HepG2 (cell line): Measurements from ENCODE around the gene RNF13. TPM values are rescaled to one million over a fixed set of nuclear protein-coding genes. Genes with fewer than 3 reads are reported as not detected.
A peak's percentile ranks its signal among the peaks of the same experiment; 100 is the strongest.

Source experiments
- ATAC-seq: fragments of 200-7000 bp; cut with Tn5 transposase; 3 replicates; pipeline ENCODE4 v1.9.1; 2020; ENCODE audit warnings: mild to moderate bottlenecking, moderate library complexity
- BruUV-seq: library from RNA; stranded (reverse); fragments of 400-500 nt; replicated peaks from 2 replicates; lab custom pipeline; 2021; lab: Mats Ljungman, UMichigan
- CTCF ChIA-PET: fragments of 300-600 bp; formaldehyde crosslinking; extraction: SDS; loops from one replicate; lab custom pipeline; 2021; ENCODE audit warnings: low total read pairs, inconsistent platforms, low intra/inter-chr PET ratio; lab: Yijun Ruan, JAX
- POLR2A ChIA-PET: fragments of 350-600 bp; sonication (Branson Sonifier 250); formaldehyde crosslinking; loops from one replicate; lab custom pipeline; 2020; ENCODE audit warnings: antibody characterized with exemption, inconsistent platforms; lab: Yijun Ruan, JAX
- DNase-seq: peaks from one replicate; pipeline ENCODE4 v3.0.0-alpha.2; 2015; ENCODE audit warnings: low spot score
- FAIRE-seq: peaks from 3 replicates; lab custom pipeline; 2011; peaks lifted over from hg19 to GRCh38; lab: Jason Lieb, UNC
- H2AFZ ChIP-seq: one replicate; pipeline ENCODE4 v1.6.1; 2011; ENCODE audit warnings: low read length, inconsistent platforms
- H3K27ac ChIP-seq: fragments of 300-600 bp; 3 replicates; pipeline ENCODE4 v1.8.0; 2011; ENCODE audit warnings: mixed run types, mild to moderate bottlenecking, mixed read lengths, low read length, inconsistent platforms; ENCODE audit not compliant: insufficient read depth; ENCODE audit errors: extremely low read length
- H3K27me3 ChIP-seq, 2 experiments: fragments of 200-600 bp in 1 of 2; 2 replicates in 1 of 2; 3 replicates in 1 of 2; pipeline versions ENCODE4 v1.6.0 to v1.8.0; 2011; ENCODE audit warnings: low read length in 2 of 2, mild to moderate bottlenecking in 2 of 2, moderate library complexity in 2 of 2, inconsistent platforms in 1 of 2; ENCODE audit not compliant: insufficient read depth in 2 of 2, control insufficient read depth in 1 of 2
- H3K36me3 ChIP-seq, 2 experiments: fragments of 200-600 bp in 1 of 2; replicated peaks in 1 of 2; 2 replicates in 1 of 2; 3 replicates in 1 of 2; pipeline versions ENCODE4 v1.5.1 to v1.8.0; 2011; ENCODE audit warnings: low read length in 2 of 2, inconsistent platforms in 1 of 2; ENCODE audit not compliant: insufficient read depth in 2 of 2, control insufficient read depth in 1 of 2
- H3K4me1 ChIP-seq: 2 replicates; pipeline ENCODE4 v1.5.1; 2012; ENCODE audit warnings: low read length, inconsistent platforms; ENCODE audit not compliant: insufficient read depth
- H3K4me2 ChIP-seq: 2 replicates; pipeline ENCODE4 v1.6.0; 2011; ENCODE audit warnings: low read depth, low read length, inconsistent platforms
- H3K4me3 ChIP-seq, 3 experiments: fragments of 200-600 bp in 1 of 3; sonication (generic), shearing (Covaris generic) in 1 of 3; replicated peaks in 1 of 3; 2 replicates each; pipeline ENCODE4 v1.5.1; 2011 to 2016; ENCODE audit warnings: low read length in 3 of 3, inconsistent platforms in 2 of 3, low read depth in 2 of 3, mild to moderate bottlenecking in 2 of 3, control low read depth in 1 of 3, mixed read lengths in 1 of 3; ENCODE audit not compliant: insufficient read depth in 1 of 3
- H3K79me2 ChIP-seq: one replicate; pipeline ENCODE4 v1.6.1; 2011; ENCODE audit warnings: low read length, inconsistent platforms; ENCODE audit not compliant: insufficient read depth
- H3K9ac ChIP-seq: 2 replicates; pipeline ENCODE4 v1.6.0; 2011; ENCODE audit warnings: mild to moderate bottlenecking, low read depth, low read length, inconsistent platforms; ENCODE audit not compliant: insufficient read depth
- H3K9me3 ChIP-seq: 2 replicates; pipeline ENCODE4 v1.5.1; 2012; ENCODE audit warnings: mild to moderate bottlenecking, low read length
- H4K20me1 ChIP-seq: 2 replicates; pipeline ENCODE4 v1.6.0; 2011; ENCODE audit warnings: inconsistent platforms, mild to moderate bottlenecking, low read length, moderate library complexity; ENCODE audit not compliant: insufficient read depth
- RBM39 ChIP-seq: fragments of 200-400 bp; formaldehyde crosslinking; IDR thresholded peaks from one replicate; pipeline ENCODE4 v1.6.1; 2018; ENCODE audit warnings: antibody characterized with exemption, mild to moderate bottlenecking, low read depth, low read length; ENCODE audit not compliant: poor library complexity, severe bottlenecking
- RORA ChIP-seq: sonication (generic); formaldehyde crosslinking; IDR thresholded peaks from 2 replicates; pipeline ENCODE4 v1.5.0; 2020; ENCODE audit warnings: mild to moderate bottlenecking, missing genetic modification reagents, moderate library complexity
- SAFB2 ChIP-seq: sonication (generic); formaldehyde crosslinking; IDR thresholded peaks from 2 replicates; pipeline ENCODE4 v1.5.1; 2020; ENCODE audit warnings: missing genetic modification reagents, low read depth, mild to moderate bottlenecking, borderline replicate concordance
- STAG1 ChIP-seq: sonication (generic); formaldehyde crosslinking; IDR thresholded peaks from 2 replicates; pipeline ENCODE4 v1.4.0; 2020; ENCODE audit warnings: missing genetic modification reagents
- ZNF274 ChIP-seq: sonication (generic); formaldehyde crosslinking; IDR thresholded peaks from 2 replicates; pipeline ENCODE4 v1.5.1; 2020; ENCODE audit warnings: mild to moderate bottlenecking, missing genetic modification reagents
- WGBS: methylation state at CpG from one replicate; pipeline ENCODE4 v1.1.6; 2017; ENCODE audit warnings: low lambda C conversion rate; 5-methylcytosine and 5-hydroxymethylcytosine counted together
- in situ Hi-C: cut with HindIII; loops from 2 replicates; pipeline ENCODE4 v1.10.0; 2017; ENCODE audit warnings: low pct_unique_long_range_greater_than_20kb; ENCODE audit not compliant: extremely low pct_ligation_motif_present
- intact Hi-C: fragments of 100-400 bp; cut with micrococcal nuclease; formaldehyde crosslinking; loops from one replicate; pipeline ENCODE4 v1.10.0; 2022; ENCODE audit not compliant: unreplicated experiment
- polyA plus RNA-seq, 8 experiments: library from polyadenylated mRNA; depleted of rRNA in 3 of 8; stranded (reverse) in 7 of 8; unstranded in 1 of 8; fragments of >200 nt; fragmentation: Illumina TruSeq in 4 of 8; extraction: Trizol in 4 of 8; gene quantifications; 2 replicates each; pipeline versions ENCODE4 v1.2.1 to v1.2.3, GENCODE V29; 2011 to 2016; ENCODE audit warnings: low read depth in 4 of 8, missing spikeins in 1 of 8, mixed read lengths in 1 of 8; ENCODE audit not compliant: insufficient read depth in 1 of 8
- total RNA-seq, 5 experiments: library from RNA; depleted of rRNA; stranded (reverse); fragments of >200 nt; fragmentation: Illumina TruSeq; extraction: Trizol; gene quantifications; 2 replicates each; pipeline ENCODE4 v1.2.3, GENCODE V29; 2016; ENCODE audit warnings: low read depth in 1 of 5
- TF ChIP-seq, protein P1 (sequence below): sonication (generic); formaldehyde crosslinking; IDR thresholded peaks from 2 replicates; pipeline ENCODE4 v1.4.0; 2020; ENCODE audit warnings: mild to moderate bottlenecking, missing genetic modification reagents
- TF ChIP-seq, protein P2 (sequence below): sonication (generic); formaldehyde crosslinking; IDR thresholded peaks from 2 replicates; pipeline ENCODE4 v1.5.0; 2020; ENCODE audit warnings: mild to moderate bottlenecking, missing genetic modification reagents
- TF ChIP-seq, protein P3 (sequence below): IDR thresholded peaks from 2 replicates; pipeline ENCODE4 v1.4.0; 2020; ENCODE audit warnings: mild to moderate bottlenecking, missing genetic modification reagents

Gene RNF13
- total and polyA plus RNA-seq, 2 of the 13 experiments (the other 11 are each of a cell fraction or from before 2014, with no cell fraction given): 39.8 to 46.0 TPM

DNA sequence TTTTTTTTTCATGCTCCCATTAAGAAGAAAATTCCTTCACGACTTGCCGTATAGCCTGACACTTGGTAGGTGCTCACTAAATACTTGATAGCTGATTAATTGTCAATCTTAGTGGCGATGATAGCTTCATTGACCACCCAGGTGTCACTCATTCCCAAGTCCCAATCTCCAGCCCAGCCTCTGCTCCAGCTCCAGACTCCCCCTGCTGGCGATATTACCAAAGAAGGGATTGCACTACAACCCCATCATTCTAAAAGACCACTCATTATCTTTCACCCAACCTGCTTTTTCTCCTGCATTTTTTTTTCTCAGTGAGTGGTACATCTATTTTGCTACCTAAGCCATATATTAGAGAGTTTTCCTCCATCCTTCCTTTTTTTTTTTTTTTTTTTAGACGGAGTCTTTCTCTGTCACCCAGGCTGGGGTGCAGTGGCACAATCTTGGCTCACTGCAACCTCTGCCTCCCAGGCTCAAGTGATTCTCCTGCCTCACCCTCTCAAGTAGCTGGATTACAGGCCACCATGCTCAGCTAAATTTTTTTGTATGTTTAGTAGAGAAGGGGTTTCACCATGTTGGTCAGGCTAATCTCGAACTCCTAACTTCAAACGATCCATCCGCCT, 41.3 kb upstream of the RNF13 start (continued):
- TF ChIP-seq, protein P1, sequence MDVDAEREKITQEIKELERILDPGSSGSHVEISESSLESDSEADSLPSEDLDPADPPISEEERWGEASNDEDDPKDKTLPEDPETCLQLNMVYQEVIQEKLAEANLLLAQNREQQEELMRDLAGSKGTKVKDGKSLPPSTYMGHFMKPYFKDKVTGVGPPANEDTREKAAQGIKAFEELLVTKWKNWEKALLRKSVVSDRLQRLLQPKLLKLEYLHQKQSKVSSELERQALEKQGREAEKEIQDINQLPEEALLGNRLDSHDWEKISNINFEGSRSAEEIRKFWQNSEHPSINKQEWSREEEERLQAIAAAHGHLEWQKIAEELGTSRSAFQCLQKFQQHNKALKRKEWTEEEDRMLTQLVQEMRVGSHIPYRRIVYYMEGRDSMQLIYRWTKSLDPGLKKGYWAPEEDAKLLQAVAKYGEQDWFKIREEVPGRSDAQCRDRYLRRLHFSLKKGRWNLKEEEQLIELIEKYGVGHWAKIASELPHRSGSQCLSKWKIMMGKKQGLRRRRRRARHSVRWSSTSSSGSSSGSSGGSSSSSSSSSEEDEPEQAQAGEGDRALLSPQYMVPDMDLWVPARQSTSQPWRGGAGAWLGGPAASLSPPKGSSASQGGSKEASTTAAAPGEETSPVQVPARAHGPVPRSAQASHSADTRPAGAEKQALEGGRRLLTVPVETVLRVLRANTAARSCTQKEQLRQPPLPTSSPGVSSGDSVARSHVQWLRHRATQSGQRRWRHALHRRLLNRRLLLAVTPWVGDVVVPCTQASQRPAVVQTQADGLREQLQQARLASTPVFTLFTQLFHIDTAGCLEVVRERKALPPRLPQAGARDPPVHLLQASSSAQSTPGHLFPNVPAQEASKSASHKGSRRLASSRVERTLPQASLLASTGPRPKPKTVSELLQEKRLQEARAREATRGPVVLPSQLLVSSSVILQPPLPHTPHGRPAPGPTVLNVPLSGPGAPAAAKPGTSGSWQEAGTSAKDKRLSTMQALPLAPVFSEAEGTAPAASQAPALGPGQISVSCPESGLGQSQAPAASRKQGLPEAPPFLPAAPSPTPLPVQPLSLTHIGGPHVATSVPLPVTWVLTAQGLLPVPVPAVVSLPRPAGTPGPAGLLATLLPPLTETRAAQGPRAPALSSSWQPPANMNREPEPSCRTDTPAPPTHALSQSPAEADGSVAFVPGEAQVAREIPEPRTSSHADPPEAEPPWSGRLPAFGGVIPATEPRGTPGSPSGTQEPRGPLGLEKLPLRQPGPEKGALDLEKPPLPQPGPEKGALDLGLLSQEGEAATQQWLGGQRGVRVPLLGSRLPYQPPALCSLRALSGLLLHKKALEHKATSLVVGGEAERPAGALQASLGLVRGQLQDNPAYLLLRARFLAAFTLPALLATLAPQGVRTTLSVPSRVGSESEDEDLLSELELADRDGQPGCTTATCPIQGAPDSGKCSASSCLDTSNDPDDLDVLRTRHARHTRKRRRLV: no peak
- peak; percentile 73 for TF ChIP-seq STAG1 (CRISPR knock-in tag)
- TF ChIP-seq, protein P2, sequence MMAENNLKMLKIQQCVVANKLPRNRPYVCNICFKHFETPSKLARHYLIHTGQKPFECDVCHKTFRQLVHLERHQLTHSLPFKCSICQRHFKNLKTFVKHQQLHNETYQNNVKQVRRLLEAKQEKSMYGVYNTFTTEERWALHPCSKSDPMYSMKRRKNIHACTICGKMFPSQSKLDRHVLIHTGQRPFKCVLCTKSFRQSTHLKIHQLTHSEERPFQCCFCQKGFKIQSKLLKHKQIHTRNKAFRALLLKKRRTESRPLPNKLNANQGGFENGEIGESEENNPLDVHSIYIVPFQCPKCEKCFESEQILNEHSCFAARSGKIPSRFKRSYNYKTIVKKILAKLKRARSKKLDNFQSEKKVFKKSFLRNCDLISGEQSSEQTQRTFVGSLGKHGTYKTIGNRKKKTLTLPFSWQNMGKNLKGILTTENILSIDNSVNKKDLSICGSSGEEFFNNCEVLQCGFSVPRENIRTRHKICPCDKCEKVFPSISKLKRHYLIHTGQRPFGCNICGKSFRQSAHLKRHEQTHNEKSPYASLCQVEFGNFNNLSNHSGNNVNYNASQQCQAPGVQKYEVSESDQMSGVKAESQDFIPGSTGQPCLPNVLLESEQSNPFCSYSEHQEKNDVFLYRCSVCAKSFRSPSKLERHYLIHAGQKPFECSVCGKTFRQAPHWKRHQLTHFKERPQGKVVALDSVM (CRISPR knock-in tag): no peak
- no peak for TF ChIP-seq SAFB2 (CRISPR knock-in tag)

DNA sequence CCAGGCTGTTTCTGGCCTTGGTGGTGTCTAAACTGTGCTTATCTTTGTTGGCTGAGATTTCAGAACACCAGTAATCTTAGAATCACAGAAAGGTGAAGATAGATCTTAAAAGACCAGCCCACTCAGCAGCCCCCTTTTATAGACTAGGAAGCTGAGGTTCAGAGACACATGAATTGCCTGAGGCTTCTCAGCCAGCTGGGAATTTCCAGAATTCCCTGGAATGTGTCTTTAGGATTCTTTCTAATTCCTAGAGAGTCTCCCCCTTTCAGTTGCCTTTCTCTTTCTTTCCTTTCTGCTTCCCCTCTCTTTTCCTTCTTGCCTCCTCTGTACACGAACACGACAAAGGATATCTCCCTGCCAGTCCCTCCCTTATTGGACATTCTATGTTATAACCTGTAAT, 40.2 kb upstream of the RNF13 start:
- Histone ChIP-seq H3K27ac (no peak overlapping the region), H3K79me2 (no peaks in the 10 kb centered on the region), H3K27me3 (0 out of 5 replicates have a peak, but pooled peaks cover 0 to 9% of the 10 kb centered on the region in 2 experiments), H3K9ac (no peak overlapping the region), H3K4me2 (no peak overlapping the region), H2AFZ (no peak overlapping the region), H3K9me3 (no peaks in the 10 kb centered on the region), H3K4me3 (no peak overlapping the region), H4K20me1 (no peaks in the 10 kb centered on the region), H3K4me1 (peaks cover 9% of the 10 kb centered on the region), H3K36me3 (no peaks in the 10 kb centered on the region)
- WGBS: 68% methylated on average over 2 of the region's 2 CpGs
- intact Hi-C loops: loop anchor here (5.0 kb wide), 1 partner anchor 261 kb away; no protein-coding TSS in a partner anchor
- ChIA-PET POLR2A (no interaction called here), CTCF (no interaction called here)
- no peak for FAIRE-seq
- no TSS peak for BruUV-seq
- in situ Hi-C loops: loop anchor here (5.0 kb wide), 1 partner anchor 261 kb away; no protein-coding TSS in a partner anchor
- no peak for ATAC-seq
- no peak for DNase-seq
- TF ChIP-seq ZNF274 (no peak), RORA (CRISPR knock-in tag) (no peak), RBM39 (no peak)
- TF ChIP-seq, protein P3, sequence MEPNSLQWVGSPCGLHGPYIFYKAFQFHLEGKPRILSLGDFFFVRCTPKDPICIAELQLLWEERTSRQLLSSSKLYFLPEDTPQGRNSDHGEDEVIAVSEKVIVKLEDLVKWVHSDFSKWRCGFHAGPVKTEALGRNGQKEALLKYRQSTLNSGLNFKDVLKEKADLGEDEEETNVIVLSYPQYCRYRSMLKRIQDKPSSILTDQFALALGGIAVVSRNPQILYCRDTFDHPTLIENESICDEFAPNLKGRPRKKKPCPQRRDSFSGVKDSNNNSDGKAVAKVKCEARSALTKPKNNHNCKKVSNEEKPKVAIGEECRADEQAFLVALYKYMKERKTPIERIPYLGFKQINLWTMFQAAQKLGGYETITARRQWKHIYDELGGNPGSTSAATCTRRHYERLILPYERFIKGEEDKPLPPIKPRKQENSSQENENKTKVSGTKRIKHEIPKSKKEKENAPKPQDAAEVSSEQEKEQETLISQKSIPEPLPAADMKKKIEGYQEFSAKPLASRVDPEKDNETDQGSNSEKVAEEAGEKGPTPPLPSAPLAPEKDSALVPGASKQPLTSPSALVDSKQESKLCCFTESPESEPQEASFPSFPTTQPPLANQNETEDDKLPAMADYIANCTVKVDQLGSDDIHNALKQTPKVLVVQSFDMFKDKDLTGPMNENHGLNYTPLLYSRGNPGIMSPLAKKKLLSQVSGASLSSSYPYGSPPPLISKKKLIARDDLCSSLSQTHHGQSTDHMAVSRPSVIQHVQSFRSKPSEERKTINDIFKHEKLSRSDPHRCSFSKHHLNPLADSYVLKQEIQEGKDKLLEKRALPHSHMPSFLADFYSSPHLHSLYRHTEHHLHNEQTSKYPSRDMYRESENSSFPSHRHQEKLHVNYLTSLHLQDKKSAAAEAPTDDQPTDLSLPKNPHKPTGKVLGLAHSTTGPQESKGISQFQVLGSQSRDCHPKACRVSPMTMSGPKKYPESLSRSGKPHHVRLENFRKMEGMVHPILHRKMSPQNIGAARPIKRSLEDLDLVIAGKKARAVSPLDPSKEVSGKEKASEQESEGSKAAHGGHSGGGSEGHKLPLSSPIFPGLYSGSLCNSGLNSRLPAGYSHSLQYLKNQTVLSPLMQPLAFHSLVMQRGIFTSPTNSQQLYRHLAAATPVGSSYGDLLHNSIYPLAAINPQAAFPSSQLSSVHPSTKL (CRISPR knock-in tag): no peak
